Right ventricle myocardium superior (tissue), 1 donor: ENCODE data around the gene EFCAB3. TPM values are rescaled to one million over a fixed set of nuclear protein-coding genes. Genes with fewer than 3 reads are reported as not detected.
"Not testable (repeated sequence)": the region's sequence is repeated elsewhere in the genome, so short reads cannot be mapped to it uniquely, and the experiment has no call there.

Source experiments
- ATAC-seq: fragments of 200-7000 bp; cut with Tn5 transposase; one replicate; pipeline ENCODE4 v1.9.1; 2020; ENCODE audit warnings: mild to moderate bottlenecking; ENCODE audit not compliant: poor library complexity
- DNase-seq: peaks from one replicate; pipeline ENCODE4 v3.0.0-alpha.2; 2020
- intact Hi-C: fragments of 100-400 bp; cut with DNase I; formaldehyde crosslinking; loops from one replicate; pipeline ENCODE4 v1.11.2; 2022
- total RNA-seq: library from RNA; stranded (reverse); fragmentation: NEBNext Ultra II Directional; extraction: Animal tissue kit (Norgen Biotek cat#: 25700); gene quantifications from one replicate; pipeline ENCODE4 v1.2.1, GENCODE V29; 2021
- donor health status: DM: no; HTN: yes; CAD: no; lungs with severe emphysema.

EFCAB3 gene
- total RNA-seq, 1 donor from 2014 or later, result not detected

DNA sequence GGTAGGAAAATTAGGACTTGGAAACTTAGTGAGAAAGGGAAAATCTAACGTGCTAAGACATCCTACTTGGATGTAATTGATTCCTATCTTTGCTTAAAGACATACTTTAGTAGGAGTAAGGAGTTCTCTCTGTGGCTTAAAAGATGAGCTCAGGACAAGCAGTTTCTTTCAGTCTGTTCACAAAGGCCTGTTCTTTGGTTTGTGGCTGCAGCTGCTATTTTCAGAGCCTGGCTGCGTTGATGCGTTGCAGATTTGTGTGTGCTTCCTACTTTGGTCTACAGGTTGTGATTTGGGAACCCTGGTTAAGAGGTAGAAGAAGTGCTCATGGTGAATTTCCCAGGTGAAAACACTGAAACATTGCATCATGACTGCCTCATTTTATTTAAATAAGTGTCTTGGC lies 73.8 kb downstream of the EFCAB3 start:
- DNase-seq, ATAC-seq, intact Hi-C loops: not testable (repeated sequence)

DNA sequence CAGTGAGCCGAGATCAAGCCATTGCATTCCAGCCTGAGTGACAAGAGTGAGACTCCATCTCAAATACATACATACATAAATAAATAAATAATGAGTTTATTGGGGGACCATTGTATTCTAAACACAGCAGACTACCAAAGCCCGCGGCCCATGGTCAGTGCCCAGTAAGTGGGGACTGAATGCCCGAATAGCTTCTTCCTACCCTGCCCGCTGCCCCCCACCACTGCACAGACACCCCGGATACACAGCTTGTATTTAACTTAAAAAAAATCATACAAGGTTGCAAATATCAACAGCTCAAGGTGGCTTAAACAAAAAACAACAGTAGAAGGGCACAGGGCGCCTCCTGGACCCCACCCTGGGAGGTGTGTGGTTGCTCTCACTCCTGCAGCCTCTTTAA lies 75.7 kb downstream of the EFCAB3 start:
- intact Hi-C loops, result no loop called here
- no peak for ATAC-seq
- no peak for DNase-seq

DNA sequence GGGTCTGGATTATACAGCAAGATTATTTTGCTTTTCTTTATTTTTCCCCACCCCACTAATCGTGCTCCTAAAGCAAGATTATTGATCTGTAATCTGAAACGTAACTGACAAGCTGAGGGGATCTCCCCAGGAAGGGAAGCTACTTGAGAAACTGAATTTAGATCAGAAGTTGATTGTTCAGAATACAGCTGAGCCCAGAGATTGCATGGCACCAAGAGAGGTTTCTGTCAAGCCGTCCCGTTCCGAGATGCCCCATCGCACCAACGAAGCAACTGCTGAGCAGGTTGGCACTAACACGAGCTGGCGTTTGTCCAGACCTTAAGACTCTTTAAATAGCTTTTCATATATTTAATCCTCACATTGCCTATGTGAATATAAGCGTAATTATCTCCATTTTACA lies 78.1 kb downstream of the EFCAB3 start:
- intact Hi-C loops, DNase-seq, ATAC-seq: not testable (repeated sequence)

GRCh38 chr17:62464422-62464821 lies 84.1 kb downstream of the EFCAB3 start:
- intact Hi-C loops, ATAC-seq, DNase-seq: not testable (repeated sequence)

DNA sequence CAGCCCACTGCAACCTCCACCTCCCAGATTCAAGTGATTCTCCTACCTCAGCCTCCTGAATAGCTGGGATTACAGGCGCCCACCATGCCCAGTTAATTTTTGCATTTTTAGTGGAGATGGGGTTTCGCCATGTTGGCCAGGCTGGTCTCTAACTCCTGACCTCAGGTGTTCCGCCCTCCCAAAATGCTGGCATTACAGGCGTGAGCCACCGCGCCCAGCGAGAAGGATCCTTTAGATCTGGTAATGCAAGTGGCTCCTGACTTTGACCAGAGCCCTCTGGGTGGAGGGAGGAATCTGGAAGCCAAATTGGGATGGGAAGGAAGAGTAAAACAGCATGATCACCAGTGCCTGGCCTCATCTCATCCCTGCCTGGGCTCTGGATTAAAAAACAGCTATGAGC lies 84.9 kb downstream of the EFCAB3 start:
- DNase-seq, ATAC-seq, intact Hi-C loops: not testable (repeated sequence)

Other genes with a start within 250 kb of the EFCAB3 start
- 15.4 TPM for gene METTL2A, start 43.3 kb downstream of the EFCAB3 start, total RNA-seq
- gene TLK2, start 98.3 kb downstream of the EFCAB3 start, total RNA-seq, result 29.9 TPM
- gene MRC2, start 247.1 kb downstream of the EFCAB3 start, total RNA-seq, result 23.0 TPM